Measurements from ENCODE around the gene AADAT. TPM values are rescaled to one million over a fixed set of nuclear protein-coding genes. Genes with fewer than 3 reads are reported as not detected.

Gene AADAT
- total and polyA plus RNA-seq, 2 of the 8 experiments (the other 6 are each of a cell fraction or from before 2014, with no cell fraction given) = 6.1 to 7.7 TPM

DNA sequence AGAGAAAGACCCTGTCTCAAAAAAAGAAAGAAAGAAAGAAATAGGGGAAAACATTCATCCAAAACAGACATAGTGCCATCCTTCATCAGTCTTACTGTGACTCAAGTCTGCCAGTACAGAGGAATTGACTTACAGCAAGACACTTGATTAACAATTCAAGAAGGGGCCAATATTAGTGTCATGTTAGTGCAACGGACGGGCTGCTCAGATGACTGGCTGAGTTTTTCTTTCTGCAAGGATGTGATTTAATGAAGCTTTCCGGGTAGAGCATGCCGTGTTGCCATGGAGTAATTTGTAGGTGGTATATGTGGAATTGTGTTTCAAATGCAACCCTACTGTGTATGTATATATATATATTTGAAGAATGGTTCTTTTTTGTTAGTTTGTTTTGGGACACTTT lies 51.0 kb downstream of the AADAT start:
- CTCF ChIA-PET (ENCODE audit: partially characterized antibody) = interaction anchor here (0.8 to 1.3 kb wide), 2 partner anchors 9 to 14 kb away, joined by 3 to 4 read pairs; no protein-coding TSS in a partner anchor
- no peaks in the 10 kb centered on the region for H3K23me2 ChIP-seq (ENCODE audit: low read depth, low read length)

More for the DNA sequence above, 51.0 kb downstream of the AADAT start:
- Histone ChIP-seq H3K14ac (ENCODE audit: insufficient read length) (no peak overlapping the region), H2BK20ac (ENCODE audit: low read length) (no peak overlapping the region), H2AFZ (ENCODE audit: low read length) (no peak overlapping the region), H2BK12ac (ENCODE audit: low read depth, low read length) (no peak overlapping the region), H3K18ac (ENCODE audit: extremely low read depth, low read length) (no peak overlapping the region), H3K56ac (replicated peaks; ENCODE audit: insufficient read length, low read depth, low read length) (no peak overlapping the region), H4K8ac (ENCODE audit: extremely low read depth, insufficient read depth, low read length) (no peak overlapping the region), H2BK5ac (ENCODE audit: low read depth, low read length) (no peak overlapping the region), H4K20me1 (replicated peaks in 1 of 2; ENCODE audit: control insufficient read depth in 1 of 2, insufficient read depth in 2 of 2, low read length in 2 of 2) (no peaks in the 10 kb centered on the region), H3K36me3 (ENCODE audit: control insufficient read depth in 2 of 4, insufficient read depth in 4 of 4, low read length in 3 of 4) (no peaks in the 10 kb centered on the region), H3K79me2 (ENCODE audit: control insufficient read depth in 1 of 2, insufficient read depth in 2 of 2, low read length in 2 of 2) (no peaks in the 10 kb centered on the region), H4K5ac (ENCODE audit: insufficient read length, low read depth, low read length) (no peak overlapping the region), H2BK120ac (replicated peaks; ENCODE audit: low read depth, low read length) (no peak overlapping the region), H3K4me3 (ENCODE audit: extremely low read depth in 1 of 4, insufficient read depth in 2 of 4, low read depth in 3 of 4, low read length in 4 of 4) (no peak overlapping the region), H3K79me1 (ENCODE audit: low read depth, low read length) (no peaks in the 10 kb centered on the region), H3K9me3 (ENCODE audit: insufficient read depth in 2 of 2, low read depth in 1 of 2, low read length in 1 of 2) (peaks cover 0 to 2% of the 10 kb centered on the region in 2 experiments; a peak in 1 of 4 replicates), H3K4me2 (ENCODE audit: insufficient read depth in 1 of 2, low read depth in 2 of 2, low read length in 2 of 2) (no peak overlapping the region), H3K4me1 (replicated peaks in 1 of 4; ENCODE audit: control insufficient read depth in 3 of 4, insufficient read depth in 4 of 4, low read length in 3 of 4) (peaks cover 0 to 4% (median 0%) of the 10 kb centered on the region in 4 experiments; a peak in 1 of 7 replicates), H3K9ac (replicated peaks in 1 of 4; ENCODE audit: extremely low read depth in 1 of 4, low read depth in 3 of 4, low read length in 3 of 4) (no peak overlapping the region), H3K4ac (replicated peaks; ENCODE audit: insufficient read length, low read depth, low read length) (no peak overlapping the region), H3K27me3 (replicated peaks in 1 of 4; ENCODE audit: control insufficient read depth in 3 of 4, extremely low read depth in 1 of 4, insufficient read depth in 3 of 4, low read length in 3 of 4) (no peaks in the 10 kb centered on the region), H3K27ac (ENCODE audit: low read depth, low read length) (no peak overlapping the region), H2AK5ac (ENCODE audit: low read depth, low read length) (no peak overlapping the region), H2BK15ac (ENCODE audit: low read length) (no peak overlapping the region), H3K23ac (ENCODE audit: insufficient read length) (no peak overlapping the region), H4K91ac (replicated peaks; ENCODE audit: insufficient read length, low read length) (no peak overlapping the region)
- TF ChIP-seq EP300 (IDR thresholded peaks at IDR 0.05; ENCODE audit: borderline replicate concordance in 1 of 2, low read depth in 2 of 2, low read length in 2 of 2) (no peak), RBBP5 (IDR thresholded peaks at IDR 0.05; ENCODE audit: borderline replicate concordance, low read depth, low read length) (no peak), GABPA (IDR thresholded peaks at IDR 0.05; ENCODE audit: borderline replicate concordance, insufficient read depth, low read length) (no peak), HDAC2 (IDR thresholded peaks at IDR 0.05; ENCODE audit: borderline replicate concordance in 1 of 2, low read depth in 2 of 2, low read length in 2 of 2) (no peak), BACH1 (IDR thresholded peaks at IDR 0.05; ENCODE audit: low read length) (no peak), MAFK (IDR thresholded peaks at IDR 0.05; ENCODE audit: low read depth, low read length) (no peak), KDM5A (IDR thresholded peaks at IDR 0.05; ENCODE audit: low read length) (no peak), TEAD4 (IDR thresholded peaks at IDR 0.05; ENCODE audit: low read depth, low read length) (no peak), CEBPB (IDR thresholded peaks at IDR 0.05; ENCODE audit: low read depth, low read length) (no peak), KDM4A (IDR thresholded peaks at IDR 0.05; ENCODE audit: low read depth, low read length, severe bottlenecking) (no peak)
- TF ChIP-seq, protein P1, sequence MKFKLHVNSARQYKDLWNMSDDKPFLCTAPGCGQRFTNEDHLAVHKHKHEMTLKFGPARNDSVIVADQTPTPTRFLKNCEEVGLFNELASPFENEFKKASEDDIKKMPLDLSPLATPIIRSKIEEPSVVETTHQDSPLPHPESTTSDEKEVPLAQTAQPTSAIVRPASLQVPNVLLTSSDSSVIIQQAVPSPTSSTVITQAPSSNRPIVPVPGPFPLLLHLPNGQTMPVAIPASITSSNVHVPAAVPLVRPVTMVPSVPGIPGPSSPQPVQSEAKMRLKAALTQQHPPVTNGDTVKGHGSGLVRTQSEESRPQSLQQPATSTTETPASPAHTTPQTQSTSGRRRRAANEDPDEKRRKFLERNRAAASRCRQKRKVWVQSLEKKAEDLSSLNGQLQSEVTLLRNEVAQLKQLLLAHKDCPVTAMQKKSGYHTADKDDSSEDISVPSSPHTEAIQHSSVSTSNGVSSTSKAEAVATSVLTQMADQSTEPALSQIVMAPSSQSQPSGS (IDR thresholded peaks at IDR 0.05; ENCODE audit: low read length) = no peak
- 79% methylated on average over 4 of the region's 4 CpGs; no CpG with 5 or more reads in 1 of the 2 experiments for WGBS, 2 experiments (ENCODE audit: extremely low coverage in 1 of 2, insufficient coverage in 1 of 2, insufficient read length in 1 of 2, insufficient replicate concordance in 2 of 2, low coverage in 1 of 2, low lambda C conversion rate in 2 of 2, missing lambda C conversion rate in 1 of 2)
- no peak for FAIRE-seq
- POLR2A ChIA-PET (ENCODE audit: partially characterized antibody) = interaction anchor here (1.2 kb wide), 1 partner anchor 120 kb away, joined by 4 read pairs; no protein-coding TSS in a partner anchor
- DNase-seq (ENCODE audit: low read depth in 1 of 2, low spot score in 2 of 2) = no peak

All from H1 (cell line).